C1 segment of cervical spinal cord (tissue), 14 donors: Measurements from ENCODE around the gene STXBP6.

ENCODE experiments used
- DNase-seq, 14 donors: peaks; one replicate each; lab custom pipeline; 2025; lab: John Stamatoyannopoulos, UW

The STXBP6 gene

DNA sequence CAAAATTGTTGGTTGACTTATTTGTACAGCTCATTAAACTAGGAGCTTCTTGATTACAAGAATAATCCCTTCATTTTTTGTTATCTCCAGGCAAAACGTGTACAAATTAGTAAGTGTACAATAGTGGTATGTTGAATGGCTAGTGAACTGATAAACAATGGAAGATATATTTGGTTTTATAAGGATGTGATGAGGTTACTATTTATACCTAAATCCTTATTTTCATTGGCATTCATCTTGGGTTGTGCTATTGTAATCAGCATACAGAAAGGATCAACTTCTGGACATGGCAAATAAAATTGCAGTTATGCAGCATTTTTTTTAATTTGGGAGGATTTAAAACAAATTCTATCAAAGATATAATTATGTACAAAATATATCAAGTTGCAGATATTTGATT is 216.6 kb downstream of the STXBP6 start:
- no peak for DNase-seq

DNA sequence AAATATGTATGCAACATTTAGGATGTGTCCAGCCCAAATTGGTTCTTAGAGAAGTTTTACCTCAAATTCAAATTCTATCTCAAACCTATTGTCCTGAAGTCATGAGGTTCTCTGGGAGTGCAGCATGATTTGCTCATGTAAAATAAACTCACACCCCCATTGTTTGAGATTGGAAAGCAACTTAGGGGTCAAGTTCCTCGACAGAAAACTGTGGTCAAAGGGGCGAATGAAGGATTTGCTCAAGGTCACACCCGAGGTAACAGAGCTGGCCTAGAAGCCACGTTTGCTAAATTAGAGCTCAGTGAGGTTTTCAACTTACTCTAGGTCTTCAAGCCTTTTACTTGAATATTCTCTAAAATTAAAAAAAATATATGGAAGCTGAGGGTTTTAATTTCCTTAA is 218.3 kb downstream of the STXBP6 start:
- no peak for DNase-seq

- no peak for DNase-seq
Observed at GRCh38 chr14:24829862-24830261, 220.1 kb downstream of the STXBP6 start.

DNA sequence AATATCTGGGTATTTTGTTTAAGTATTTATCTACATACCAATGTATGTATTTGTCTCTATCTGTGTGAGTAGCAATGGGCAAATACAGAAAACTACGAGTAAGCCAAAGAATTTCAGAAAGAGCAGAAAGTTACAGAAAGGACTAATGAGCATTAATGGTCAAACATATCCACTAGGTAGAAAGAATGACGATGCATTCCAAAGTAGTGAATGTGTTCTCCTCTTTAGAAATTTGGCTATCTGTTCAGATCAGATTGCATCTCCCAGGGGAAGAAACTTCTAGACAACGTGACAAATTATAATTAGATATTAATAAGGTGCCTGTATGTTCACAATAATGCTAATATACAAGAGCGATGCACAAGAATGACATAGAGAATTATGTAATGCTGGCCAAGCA is 221.5 kb downstream of the STXBP6 start:
- DNase-seq = no peak

DNA sequence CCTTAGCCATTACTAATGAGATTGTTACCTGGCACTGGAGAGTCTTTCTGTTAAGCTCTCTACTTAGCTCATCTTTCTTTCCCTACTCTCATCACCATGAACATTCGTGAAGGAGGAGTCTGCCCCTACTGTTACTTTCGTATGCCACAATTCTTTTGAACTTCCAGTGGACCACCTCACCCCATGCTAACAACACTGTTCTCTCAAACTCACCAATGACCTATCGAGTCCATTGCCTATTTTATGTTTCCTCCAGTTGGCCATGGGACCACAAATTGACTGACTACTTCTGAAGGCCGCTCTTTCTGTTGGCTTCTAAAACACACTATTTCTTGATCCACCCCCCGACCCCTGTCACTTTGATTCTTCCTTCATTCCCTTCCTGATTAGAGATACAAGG is 223.6 kb downstream of the STXBP6 start:
- DNase-seq = no peak

- DNase-seq = no peak
Observed at GRCh38 chr14:24820616-24821015, 229.3 kb downstream of the STXBP6 start.

GRCh38 chr14:24818823-24819341 is 231.1 kb downstream of the STXBP6 start:
- no peak for DNase-seq

- DNase-seq = no peak
Observed at GRCh38 chr14:24818058-24818822, 231.7 kb downstream of the STXBP6 start.

GRCh38 chr14:24817212-24818057 is 232.5 kb downstream of the STXBP6 start:
- peak in 5 of 14 donors; percentile 5 to 28 (median 17) for DNase-seq

- no peak for DNase-seq
Observed at GRCh38 chr14:24816929-24817211, 233.1 kb downstream of the STXBP6 start.

- no peak for DNase-seq
Observed at GRCh38 chr14:24816011-24816928, 233.7 kb downstream of the STXBP6 start.

DNA sequence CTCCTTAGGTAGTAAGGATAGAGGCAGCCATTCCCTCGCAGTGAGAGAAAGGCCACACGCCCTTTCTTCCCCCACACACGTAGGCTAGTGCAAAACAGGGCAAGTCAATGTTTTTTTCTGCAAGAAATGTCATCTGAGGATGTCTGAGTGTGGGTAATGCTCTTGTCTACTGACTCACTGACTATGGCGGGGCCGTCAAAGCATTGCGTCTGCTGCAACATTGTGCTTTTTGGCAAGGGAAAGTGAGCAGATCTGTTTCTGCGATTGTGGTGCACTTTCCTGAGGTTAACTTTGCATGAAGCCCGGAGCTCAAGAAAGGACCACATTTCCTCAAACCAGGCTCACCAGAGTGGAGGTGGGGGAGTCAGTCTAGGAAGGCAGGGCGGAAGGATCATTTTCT is 234.4 kb downstream of the STXBP6 start:
- no peak for DNase-seq

DNA sequence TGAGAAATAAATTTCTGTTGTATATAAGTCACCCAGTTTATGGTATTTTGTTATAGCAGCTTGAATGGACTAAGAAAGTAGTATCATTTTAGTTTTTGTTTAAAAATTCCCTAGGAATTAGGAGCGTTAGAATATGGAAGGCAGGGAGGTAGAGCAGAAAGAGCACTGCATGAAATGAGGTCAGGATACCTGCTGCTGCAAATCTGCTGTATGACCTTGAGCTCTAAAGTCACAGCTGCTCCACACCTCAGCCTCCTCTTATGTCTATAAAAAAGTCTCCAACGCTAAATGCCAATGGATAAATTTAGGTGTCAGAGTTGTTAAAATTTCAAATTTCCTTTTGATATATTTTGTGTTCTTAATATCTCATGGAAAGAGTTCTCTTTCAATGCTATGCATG is 235.0 kb downstream of the STXBP6 start:
- DNase-seq = no peak

- no peak for DNase-seq
Observed at GRCh38 chr14:24814346-24814745, 235.6 kb downstream of the STXBP6 start.

GRCh38 chr14:24813819-24814259 is 236.1 kb downstream of the STXBP6 start:
- DNase-seq = no peak

DNA sequence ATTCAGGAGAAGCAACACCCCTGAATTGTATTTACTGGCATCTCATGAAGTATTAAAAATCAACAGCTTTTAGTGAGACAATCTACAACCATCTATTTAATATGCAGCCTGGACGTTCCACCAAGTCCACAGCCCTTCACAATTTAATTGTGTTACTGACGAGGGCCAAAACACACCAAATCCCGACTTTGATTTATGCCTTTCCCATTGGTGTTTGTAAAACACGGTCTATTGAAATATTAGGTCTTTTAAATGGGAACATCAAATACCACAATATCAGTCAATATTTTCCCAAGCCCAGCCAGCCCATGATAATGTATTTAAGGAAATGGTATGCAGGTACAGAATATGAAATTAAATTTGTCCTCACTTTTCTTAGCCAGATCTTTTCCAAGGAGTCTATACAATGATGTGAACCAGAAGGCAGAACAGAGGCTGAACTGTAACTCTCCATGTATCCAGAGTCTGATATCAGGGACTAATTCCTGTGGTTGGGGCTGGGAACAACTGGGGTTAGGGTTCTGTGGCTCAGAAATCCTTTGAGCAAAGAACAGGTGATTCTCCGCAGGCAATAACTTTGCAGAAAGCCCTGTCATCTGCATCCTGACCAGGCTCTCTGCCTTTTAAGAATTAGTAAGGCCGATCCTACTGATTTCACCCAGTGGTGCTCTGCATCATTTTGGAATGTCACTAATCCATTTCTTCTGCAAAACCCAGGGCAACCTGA is 236.7 kb downstream of the STXBP6 start:
- no peak for DNase-seq

DNA sequence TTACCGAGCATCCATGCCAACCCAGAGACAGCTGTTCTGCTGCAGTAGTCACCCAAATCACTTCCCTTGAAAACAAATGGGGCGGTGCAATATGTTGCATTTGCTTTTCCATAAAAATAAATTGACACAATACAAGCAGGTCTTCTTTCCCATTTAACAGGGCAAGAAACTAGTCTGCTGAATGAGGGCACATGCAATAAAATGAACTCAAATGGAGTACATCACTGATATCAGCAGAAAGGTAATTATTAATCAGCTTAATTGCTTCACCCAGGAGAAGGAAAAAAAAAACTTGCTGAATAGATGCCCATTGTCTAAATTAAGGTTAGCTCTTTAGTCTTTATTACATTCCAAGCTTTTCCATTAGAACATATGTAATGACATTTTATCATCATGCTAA is 240.8 kb downstream of the STXBP6 start:
- no peak for DNase-seq

GRCh38 chr14:24808412-24808811 is 241.5 kb downstream of the STXBP6 start:
- no peak for DNase-seq

GRCh38 chr14:24806061-24806678 is 243.8 kb downstream of the STXBP6 start:
- peak in 6 of 14 donors; percentile 12 to 30 (median 22) for DNase-seq

GRCh38 chr14:24804552-24805212 is 245.3 kb downstream of the STXBP6 start:
- DNase-seq = no peak
